Measurements from ENCODE around the gene LSAMP. TPM values are rescaled to one million over a fixed set of nuclear protein-coding genes. Genes with fewer than 3 reads are reported as not detected.

Gene LSAMP
- total RNA-seq, 3 donors from 2014 or later = 0.78 to 39.8 (median 1.9) TPM

DNA sequence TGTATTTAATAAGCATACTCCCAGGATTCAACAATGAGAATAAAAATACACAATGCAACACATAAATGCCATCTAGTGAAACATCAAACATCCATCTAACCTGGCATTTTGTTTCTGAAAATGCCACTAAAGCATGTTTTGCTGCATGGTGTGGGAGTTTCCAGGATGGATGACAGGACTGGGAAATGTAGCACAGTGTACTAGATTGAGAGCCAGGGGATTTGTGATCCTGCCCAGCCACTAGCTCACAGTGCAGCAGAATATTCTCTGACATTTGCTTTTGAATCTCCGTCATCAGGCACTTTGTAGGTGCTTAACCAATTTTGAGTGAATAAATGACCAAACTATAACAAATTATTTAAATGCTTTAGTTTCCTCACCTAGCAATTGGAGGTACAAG is 417.1 kb downstream of the LSAMP start:
- ATAC-seq = no peak
- DNase-seq = no peak
- Histone ChIP-seq H3K4me1 (ENCODE audit: low read depth) (no peaks in the 10 kb centered on the region), H3K9me3 (no peaks in the 10 kb centered on the region), H3K4me3 (no peak overlapping the region), H3K36me3 (ENCODE audit: low read depth) (no peaks in the 10 kb centered on the region)
- intact Hi-C loops (cut with DNase I, micrococcal nuclease) = no loop called here
- TF ChIP-seq, protein P1, sequence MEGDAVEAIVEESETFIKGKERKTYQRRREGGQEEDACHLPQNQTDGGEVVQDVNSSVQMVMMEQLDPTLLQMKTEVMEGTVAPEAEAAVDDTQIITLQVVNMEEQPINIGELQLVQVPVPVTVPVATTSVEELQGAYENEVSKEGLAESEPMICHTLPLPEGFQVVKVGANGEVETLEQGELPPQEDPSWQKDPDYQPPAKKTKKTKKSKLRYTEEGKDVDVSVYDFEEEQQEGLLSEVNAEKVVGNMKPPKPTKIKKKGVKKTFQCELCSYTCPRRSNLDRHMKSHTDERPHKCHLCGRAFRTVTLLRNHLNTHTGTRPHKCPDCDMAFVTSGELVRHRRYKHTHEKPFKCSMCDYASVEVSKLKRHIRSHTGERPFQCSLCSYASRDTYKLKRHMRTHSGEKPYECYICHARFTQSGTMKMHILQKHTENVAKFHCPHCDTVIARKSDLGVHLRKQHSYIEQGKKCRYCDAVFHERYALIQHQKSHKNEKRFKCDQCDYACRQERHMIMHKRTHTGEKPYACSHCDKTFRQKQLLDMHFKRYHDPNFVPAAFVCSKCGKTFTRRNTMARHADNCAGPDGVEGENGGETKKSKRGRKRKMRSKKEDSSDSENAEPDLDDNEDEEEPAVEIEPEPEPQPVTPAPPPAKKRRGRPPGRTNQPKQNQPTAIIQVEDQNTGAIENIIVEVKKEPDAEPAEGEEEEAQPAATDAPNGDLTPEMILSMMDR (IDR thresholded peaks at IDR 0.05) = no peak

GRCh38 chr3:116020989-116021388 is 424.3 kb downstream of the LSAMP start:
- DNase-seq (no peak), ATAC-seq (no peak)
- TF ChIP-seq, protein P1 (IDR thresholded peaks at IDR 0.05) = no peak
- Histone ChIP-seq H3K4me1 (ENCODE audit: low read depth) (no peaks in the 10 kb centered on the region), H3K9me3 (no peaks in the 10 kb centered on the region), H3K36me3 (ENCODE audit: low read depth) (no peaks in the 10 kb centered on the region), H3K4me3 (no peak overlapping the region)
- intact Hi-C loops (cut with DNase I, micrococcal nuclease) = no loop called here

DNA sequence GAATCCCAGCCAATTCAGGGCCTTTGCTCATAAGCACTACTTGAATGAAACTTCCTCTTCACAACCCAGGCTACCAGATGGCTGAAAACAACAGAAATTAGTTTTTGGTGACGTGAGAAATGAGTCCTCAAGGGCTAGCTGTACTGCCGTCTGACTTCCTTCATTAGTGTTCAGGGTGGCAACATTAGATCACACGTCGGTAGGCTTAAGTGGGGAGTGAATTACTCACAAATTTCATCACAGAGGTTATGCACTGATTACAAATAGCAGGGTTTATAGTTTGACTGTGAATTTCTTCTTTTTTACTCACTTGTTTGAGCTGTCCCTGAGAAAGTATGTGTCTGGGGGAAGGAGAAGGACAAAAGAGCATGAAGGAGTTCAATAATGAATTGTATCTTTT is 424.8 kb downstream of the LSAMP start:
- Histone ChIP-seq H3K36me3 (ENCODE audit: low read depth) (no peaks in the 10 kb centered on the region), H3K9me3 (no peaks in the 10 kb centered on the region), H3K4me3 (no peak overlapping the region), H3K4me1 (ENCODE audit: low read depth) (no peaks in the 10 kb centered on the region)
- ATAC-seq (no peak), DNase-seq (no peak)
- intact Hi-C loops (cut with DNase I, micrococcal nuclease) = no loop called here
- TF ChIP-seq, protein P1 (IDR thresholded peaks at IDR 0.05) = no peak

- no peaks in the 10 kb centered on the region for H3K9me3 ChIP-seq
- no peak overlapping the region for H3K4me3 ChIP-seq
- ATAC-seq (no peak), DNase-seq (no peak)
- TF ChIP-seq, protein P1 (IDR thresholded peaks at IDR 0.05) = no peak
- no peaks in the 10 kb centered on the region for H3K4me1 ChIP-seq (ENCODE audit: low read depth)
- intact Hi-C loops (cut with DNase I, micrococcal nuclease) = no loop called here
- no peaks in the 10 kb centered on the region for H3K36me3 ChIP-seq (ENCODE audit: low read depth)
Observed at GRCh38 chr3:116019254-116019763, 426.0 kb downstream of the LSAMP start.

DNA sequence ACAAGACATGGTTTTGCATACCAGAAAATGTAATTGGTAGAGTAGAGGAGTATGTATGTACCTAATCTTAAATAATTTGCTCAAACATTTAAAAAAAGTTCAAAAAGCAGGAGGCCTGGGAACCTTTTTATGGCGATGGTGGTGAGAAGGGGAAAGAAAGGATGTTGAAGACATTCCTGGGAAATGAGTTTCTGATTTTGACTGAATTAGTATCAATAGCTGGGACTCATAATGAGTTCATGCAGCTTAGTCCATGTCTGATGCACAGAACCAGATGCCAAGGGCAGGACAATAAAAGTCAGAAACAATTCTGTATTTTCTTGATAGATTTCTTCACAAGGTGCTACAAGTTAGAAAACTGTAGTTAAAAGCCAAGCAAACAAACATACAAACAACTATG is 426.6 kb downstream of the LSAMP start:
- no peaks in the 10 kb centered on the region for H3K36me3 ChIP-seq (ENCODE audit: low read depth)
- no peak for DNase-seq
- ATAC-seq = no peak
- TF ChIP-seq, protein P1 (IDR thresholded peaks at IDR 0.05) = no peak
- no peaks in the 10 kb centered on the region for H3K9me3 ChIP-seq
- H3K4me3 ChIP-seq = no peak overlapping the region
- H3K4me1 ChIP-seq (ENCODE audit: low read depth) = no peaks in the 10 kb centered on the region
- intact Hi-C loops (cut with DNase I, micrococcal nuclease) = no loop called here

DNA sequence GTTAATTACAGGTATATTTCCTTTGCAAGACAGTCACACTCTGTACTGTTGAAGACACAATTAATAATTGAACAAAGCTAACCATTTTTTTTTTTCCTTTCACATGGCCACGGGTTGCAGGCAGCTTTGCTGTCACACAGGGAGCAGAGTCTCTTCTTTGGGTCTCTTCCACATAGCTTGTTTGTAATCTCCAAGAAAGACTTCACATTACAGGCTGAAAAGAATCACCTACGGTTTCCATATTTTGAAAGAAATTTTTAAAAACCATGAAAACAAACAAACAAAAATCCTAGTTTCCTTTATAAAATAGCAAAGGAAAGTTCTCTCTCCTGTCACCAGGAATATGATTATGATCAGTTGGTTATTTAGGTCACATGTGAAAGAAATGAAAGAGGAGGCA is 429.4 kb downstream of the LSAMP start:
- no peaks in the 10 kb centered on the region for H3K9me3 ChIP-seq
- H3K36me3 ChIP-seq (ENCODE audit: low read depth) = no peaks in the 10 kb centered on the region
- H3K4me1 ChIP-seq (ENCODE audit: low read depth) = no peaks in the 10 kb centered on the region
- TF ChIP-seq, protein P1 (IDR thresholded peaks at IDR 0.05) = no peak
- no peak overlapping the region for H3K4me3 ChIP-seq
- ATAC-seq = no peak
- intact Hi-C loops (cut with DNase I, micrococcal nuclease) = no loop called here
- DNase-seq = no peak
